Aorta (tissue), 5 donors: ENCODE data around the gene PIK3R1. TPM values are rescaled to one million over a fixed set of nuclear protein-coding genes. Genes with fewer than 3 reads are reported as not detected.

Experiments
- ATAC-seq: fragments of 200-7000 bp; cut with Tn5 transposase; one replicate; pipeline ENCODE4 v1.9.1; 2022; ENCODE audit warnings: moderate library complexity; ENCODE audit not compliant: low FRiP score
- DNase-seq, 2 donors: peaks; one replicate each; pipeline ENCODE4 v3.0.0-alpha.2; 2020
- H3K27ac ChIP-seq, 2 donors: one replicate each; pipeline ENCODE4 v1.5.1; 2013; ENCODE audit warnings: low read length in 2 of 2, mild to moderate bottlenecking in 2 of 2, moderate library complexity in 2 of 2, control low read depth in 1 of 2, inconsistent platforms in 1 of 2, low read depth in 1 of 2
- H3K27me3 ChIP-seq, 2 donors: one replicate each; pipeline ENCODE4 v1.6.1; 2013; ENCODE audit warnings: control low read depth in 1 of 2, low read length in 1 of 2, mild to moderate bottlenecking in 1 of 2, moderate library complexity in 1 of 2; ENCODE audit not compliant: insufficient read depth in 2 of 2, control insufficient read depth in 1 of 2
- H3K36me3 ChIP-seq, 2 donors: one replicate each; pipeline ENCODE4 v1.6.1; 2013; ENCODE audit warnings: control low read depth in 1 of 2, low read length in 1 of 2, mild to moderate bottlenecking in 1 of 2; ENCODE audit not compliant: insufficient read depth in 2 of 2, control insufficient read depth in 1 of 2
- H3K4me1 ChIP-seq, 2 donors: one replicate each; pipeline ENCODE4 v1.6.1; 2013; ENCODE audit warnings: low read length in 2 of 2, control low read depth in 1 of 2, mild to moderate bottlenecking in 1 of 2, moderate library complexity in 1 of 2; ENCODE audit not compliant: insufficient read depth in 2 of 2, control insufficient read depth in 1 of 2
- H3K4me3 ChIP-seq, 2 donors: one replicate each; pipeline ENCODE4 v1.5.1; 2013; ENCODE audit warnings: low read length in 2 of 2, control low read depth in 1 of 2, mild to moderate bottlenecking in 1 of 2
- H3K9me3 ChIP-seq: one replicate; pipeline ENCODE4 v1.6.1; 2013; ENCODE audit warnings: mild to moderate bottlenecking, low read length; ENCODE audit not compliant: control insufficient read depth
- WGBS, 2 donors: extraction: QIAGEN DNeasy Blood & Tissue Kit; methylation state at CpG; one replicate each; pipeline ENCODE4 v1.1.7; 2013; 5-methylcytosine and 5-hydroxymethylcytosine counted together
- intact Hi-C, 2 donors: fragments of 100-400 bp; cut with DNase I; formaldehyde crosslinking; loops; one replicate each; pipeline versions ENCODE4 v1.14.2 to v1.15.0; 2022
- polyA plus RNA-seq, 2 donors: library from polyadenylated mRNA; stranded (reverse); fragments of 200-250 nt; gene quantifications; one replicate each; pipeline ENCODE4 v1.2.3, GENCODE V29; 2013
- total RNA-seq, 2 donors: library from RNA; stranded (reverse); fragmentation: NEBNext Ultra II Directional; extraction: Animal tissue kit (Norgen Biotek cat#: 25700); gene quantifications; one replicate each; pipeline ENCODE4 v1.2.1, GENCODE V29; 2021
- donor health status: healthy with polysubstance abuse.
- donor health status: Bipolar disorder and iron deficiency.
- donor health status: DM: no; HTN: no; CAD: no.
- donor health status: DM: no; HTN: no; CAD: no.
- donor health status: DM: yes; HTN: yes; CAD: no.

The PIK3R1 gene
- total and polyA plus RNA-seq, 4 donors, result 12.3 to 132 (median 43.3) TPM

DNA sequence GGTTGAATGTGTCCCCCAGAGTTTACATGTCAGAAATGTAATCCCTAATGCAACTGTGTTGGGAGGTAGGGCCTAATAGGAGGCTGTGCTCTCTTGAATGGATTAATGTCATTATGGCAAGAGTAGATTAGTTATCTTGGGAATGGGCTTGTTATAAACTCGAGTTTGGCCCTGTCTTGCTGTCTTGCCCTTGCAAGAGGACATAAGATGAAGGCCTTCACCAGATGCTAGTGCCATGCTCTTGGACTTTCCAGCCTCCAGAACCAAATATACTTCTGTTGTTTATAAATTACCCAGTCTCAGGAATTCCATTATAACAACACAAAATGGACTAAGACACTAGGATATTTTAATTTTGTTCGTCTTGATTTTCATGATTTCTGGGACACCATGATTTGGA is 5.4 kb downstream of the PIK3R1 start:
- H3K4me3 ChIP-seq, result no peak overlapping the region
- H3K4me1 ChIP-seq, result peaks cover 1 to 21% of the 10 kb centered on the region in 2 donors
- no peaks in the 10 kb centered on the region for H3K27me3 ChIP-seq
- intact Hi-C loops, result no loop called here
- DNase-seq (no peak), ATAC-seq (no peak)
- WGBS, 2 donors, result 93 to 95% methylated on average over 2 of the region's 2 CpGs
- H3K27ac ChIP-seq, result no peak overlapping the region
- peaks cover 0 to 2% of the 10 kb centered on the region in 2 donors for H3K36me3 ChIP-seq
- H3K9me3 ChIP-seq, result no peaks in the 10 kb centered on the region

DNA sequence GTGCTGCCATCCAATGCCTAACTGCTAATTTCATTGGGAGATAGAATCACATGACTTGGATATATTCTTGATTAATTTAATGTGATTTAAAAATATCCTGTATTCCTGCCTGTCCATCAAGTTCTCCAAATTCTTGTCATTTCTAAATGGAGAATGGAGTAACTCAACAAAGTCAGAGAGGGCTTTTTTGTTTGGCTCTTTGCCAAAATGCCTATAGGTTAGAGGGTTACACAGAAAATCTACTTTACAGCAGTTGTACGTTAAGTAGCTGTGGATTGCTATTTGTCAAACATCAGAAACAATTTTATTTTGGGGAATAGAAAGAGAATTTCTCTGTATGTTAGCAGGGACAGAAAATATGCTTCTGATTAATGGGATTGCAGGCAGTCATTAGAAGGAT is 5.9 kb downstream of the PIK3R1 start:
- intact Hi-C loops, result no loop called here
- Histone ChIP-seq H3K27ac (no peak overlapping the region), H3K9me3 (no peaks in the 10 kb centered on the region), H3K27me3 (no peaks in the 10 kb centered on the region), H3K36me3 (peaks cover 0 to 2% of the 10 kb centered on the region in 2 donors), H3K4me3 (no peak overlapping the region), H3K4me1 (peaks cover 1 to 21% of the 10 kb centered on the region in 2 donors)
- DNase-seq, result no peak
- 83 to 87% methylated on average over 1 of the region's 1 CpG for WGBS, 2 donors
- ATAC-seq, result no peak

DNA sequence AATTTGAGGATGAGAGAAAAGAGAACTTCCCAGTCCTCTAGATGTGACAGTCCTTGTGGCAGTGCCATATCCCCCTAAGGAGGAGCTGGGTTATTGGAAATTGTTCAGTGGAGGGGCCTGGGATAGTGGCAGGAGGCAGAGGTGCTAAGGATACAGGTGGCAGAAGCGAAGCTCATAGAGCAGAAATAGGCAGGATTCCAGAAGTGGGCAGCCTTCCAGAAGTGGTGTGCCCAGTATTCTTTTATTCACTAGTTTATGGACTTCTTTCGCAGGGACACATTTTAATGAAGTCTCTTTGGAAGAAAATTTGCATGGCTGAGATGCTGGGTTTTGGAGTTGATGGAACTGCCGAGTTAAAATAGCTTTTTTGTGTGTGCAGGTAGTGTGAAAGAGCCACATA is 6.8 kb downstream of the PIK3R1 start:
- H3K4me3 ChIP-seq, result no peak overlapping the region
- intact Hi-C loops, result no loop called here
- 75 to 82% methylated on average over 3 of the region's 3 CpGs for WGBS, 2 donors
- peaks cover 2% of the 10 kb centered on the region in 2 donors for H3K36me3 ChIP-seq
- DNase-seq (no peak), ATAC-seq (no peak)
- no peaks in the 10 kb centered on the region for H3K9me3 ChIP-seq
- H3K27me3 ChIP-seq, result no peaks in the 10 kb centered on the region
- peaks cover 1 to 21% of the 10 kb centered on the region in 2 donors for H3K4me1 ChIP-seq
- no peak overlapping the region for H3K27ac ChIP-seq

DNA sequence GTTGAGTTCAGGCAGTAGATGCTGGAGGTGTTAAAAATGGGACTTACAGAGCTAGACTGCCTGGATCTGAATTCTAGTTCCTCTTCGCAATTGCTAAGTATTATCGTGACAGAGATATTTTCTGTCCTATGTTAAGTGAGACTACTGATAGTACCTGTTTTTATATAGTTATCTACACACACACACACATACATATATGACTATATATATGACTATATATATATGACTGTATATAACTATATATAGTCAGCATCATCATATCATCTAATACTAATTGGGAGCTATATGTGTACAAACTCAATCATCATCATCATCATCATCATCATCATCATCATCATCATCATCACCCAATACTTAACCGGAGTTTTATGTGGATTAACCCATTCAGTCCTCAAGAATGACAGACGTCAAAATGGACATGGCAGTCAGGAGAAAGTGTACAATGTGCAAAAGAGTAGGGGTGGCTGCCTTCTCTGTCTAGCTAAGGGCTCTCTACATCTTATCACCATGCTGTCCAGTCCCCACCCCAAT is 7.3 kb downstream of the PIK3R1 start:
- Histone ChIP-seq H3K27me3 (no peaks in the 10 kb centered on the region), H3K4me3 (no peak overlapping the region), H3K9me3 (no peaks in the 10 kb centered on the region), H3K4me1 (peaks cover 1 to 21% of the 10 kb centered on the region in 2 donors), H3K36me3 (peaks cover 2% of the 10 kb centered on the region in 2 donors), H3K27ac (no peak overlapping the region)
- 88 to 93% methylated on average over 4 of the region's 4 CpGs for WGBS, 2 donors
- no peak for ATAC-seq
- no peak for DNase-seq
- intact Hi-C loops, result no loop called here

DNA sequence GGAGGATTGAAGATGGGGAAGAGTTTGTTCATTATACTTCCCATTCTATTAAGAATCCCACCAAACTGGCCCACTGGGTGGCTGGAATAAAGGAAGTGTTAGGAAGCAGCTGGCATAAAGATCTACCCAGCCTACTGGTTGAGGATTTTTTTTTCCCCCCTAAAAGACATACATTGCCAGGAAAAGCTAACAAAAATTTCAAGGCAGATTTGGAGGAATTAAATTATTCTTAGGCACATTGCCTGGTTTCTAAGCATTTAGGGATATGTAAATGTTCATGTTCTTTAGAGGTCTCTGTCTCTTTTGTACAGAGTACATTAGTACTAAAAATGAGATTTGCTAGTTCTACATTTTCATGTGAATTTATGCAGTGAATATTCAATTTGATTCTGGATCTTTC is 8.3 kb downstream of the PIK3R1 start:
- Histone ChIP-seq H3K4me3 (no peak overlapping the region), H3K4me1 (peaks cover 0 to 21% of the 10 kb centered on the region in 2 donors), H3K9me3 (no peaks in the 10 kb centered on the region), H3K27me3 (no peaks in the 10 kb centered on the region), H3K36me3 (peaks cover 2% of the 10 kb centered on the region in 2 donors), H3K27ac (no peak overlapping the region)
- ATAC-seq (no peak), DNase-seq (no peak)
- intact Hi-C loops, result no loop called here

DNA sequence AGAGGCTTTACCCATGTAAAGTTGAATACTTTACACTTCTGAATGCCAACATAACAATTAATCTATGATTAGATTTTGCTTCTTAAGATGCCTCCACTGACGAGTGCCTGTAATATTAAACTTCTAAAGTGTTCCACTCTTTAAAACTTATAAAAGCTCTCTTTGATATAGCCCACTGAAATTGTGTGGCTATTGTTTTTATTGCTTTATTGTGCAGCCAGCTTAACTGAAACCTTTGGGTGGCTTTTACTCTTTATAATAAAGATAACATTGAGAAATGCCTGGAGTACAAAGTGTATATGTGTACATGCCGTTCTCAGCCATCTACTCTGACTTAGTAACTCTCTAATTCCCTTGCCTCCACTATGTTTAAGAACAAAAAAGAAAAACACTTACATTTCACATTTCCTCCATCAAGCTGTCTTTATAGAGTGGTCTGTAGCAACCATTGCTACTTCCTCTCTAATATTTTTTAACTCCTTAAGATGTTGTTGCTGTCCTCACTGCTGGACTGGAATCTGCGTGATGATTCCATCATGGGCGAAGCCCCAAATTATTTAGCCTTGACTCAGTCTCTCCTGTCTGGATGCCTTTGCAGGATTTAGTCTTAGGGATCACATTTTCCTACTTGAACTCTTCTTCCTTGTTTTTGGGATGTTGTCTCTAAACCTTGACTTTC is 9.1 kb downstream of the PIK3R1 start:
- DNase-seq, result no peak
- Histone ChIP-seq H3K36me3 (peaks cover 2% of the 10 kb centered on the region in 2 donors), H3K4me3 (no peak overlapping the region), H3K27ac (no peak overlapping the region), H3K4me1 (peaks cover 0 to 21% of the 10 kb centered on the region in 2 donors), H3K27me3 (no peaks in the 10 kb centered on the region), H3K9me3 (no peaks in the 10 kb centered on the region)
- 57% methylated on average over 4 of the region's 4 CpGs for WGBS, 2 donors
- intact Hi-C loops, result no loop called here
- ATAC-seq, result no peak

DNA sequence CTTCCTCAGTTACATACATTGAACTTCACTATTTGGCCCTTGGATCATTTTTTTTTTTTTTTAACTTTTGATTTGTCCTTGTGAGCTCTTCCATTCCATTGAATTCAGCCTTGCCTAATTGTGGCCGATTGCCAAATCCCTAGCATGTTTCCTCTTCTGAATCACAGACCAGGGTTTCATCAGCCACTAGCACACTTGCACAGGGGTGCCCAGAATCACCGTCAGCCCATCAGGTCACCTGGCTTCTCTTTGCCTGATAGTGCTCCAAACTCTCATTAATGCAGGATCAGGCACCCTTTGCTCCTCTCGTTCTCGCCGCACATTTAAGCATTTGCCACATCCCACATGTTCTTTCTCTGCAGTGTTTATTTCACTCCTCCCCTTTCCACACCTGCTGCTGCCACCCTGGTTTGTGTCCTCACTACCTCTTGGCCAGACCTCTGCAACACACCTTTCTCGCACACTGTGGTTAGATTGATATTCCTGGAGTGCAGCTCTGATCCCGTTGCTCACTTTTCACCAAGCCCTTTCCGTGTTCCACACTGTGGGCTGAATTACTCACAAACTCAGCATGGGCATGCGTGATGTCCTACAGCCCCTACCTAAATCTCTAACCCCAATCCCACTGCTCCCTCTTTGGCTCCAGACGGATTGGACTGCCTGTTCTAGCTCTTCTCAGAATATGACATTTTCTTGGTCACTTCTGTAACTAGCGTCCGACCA is 9.8 kb downstream of the PIK3R1 start:
- Histone ChIP-seq H3K27ac (no peak overlapping the region), H3K4me1 (peaks cover 2 to 25% of the 10 kb centered on the region in 2 donors), H3K27me3 (no peaks in the 10 kb centered on the region), H3K9me3 (no peaks in the 10 kb centered on the region), H3K36me3 (peaks cover 2% of the 10 kb centered on the region in 2 donors), H3K4me3 (no peak overlapping the region)
- intact Hi-C loops, result no loop called here
- peak; percentile 63 to 73 for DNase-seq
- WGBS, 2 donors, result 76 to 83% methylated on average over 12 of the region's 12 CpGs
- ATAC-seq, result no peak

DNA sequence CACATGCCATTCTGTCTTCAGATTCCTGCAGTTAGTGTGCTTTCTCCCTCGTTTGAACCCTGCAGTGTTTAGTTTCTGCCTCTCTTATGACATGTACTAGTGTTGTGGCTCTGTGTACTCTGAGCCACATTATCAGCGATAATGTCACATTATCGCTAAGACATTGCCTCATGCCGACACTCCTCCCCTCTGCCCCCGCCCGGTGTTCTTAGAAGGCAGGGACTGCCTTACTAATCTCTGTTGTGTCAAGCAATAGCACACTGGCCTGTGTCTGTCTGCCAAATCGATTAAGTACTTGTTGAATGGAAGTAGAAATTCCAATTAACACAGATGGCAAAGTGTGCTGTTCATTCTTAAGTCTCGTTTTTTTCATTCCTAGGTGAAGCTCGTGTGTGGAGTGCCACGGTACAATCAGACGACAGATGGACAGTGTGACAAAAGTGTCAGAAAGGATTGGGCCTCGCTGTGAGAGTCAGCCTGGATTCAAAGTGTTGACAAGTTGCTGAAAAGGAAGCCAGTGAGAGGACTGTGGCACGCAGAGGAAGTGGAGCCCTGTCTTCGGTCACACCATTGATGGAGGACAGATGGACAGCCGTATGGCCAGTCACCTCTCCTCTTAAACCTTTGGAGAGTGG is 10.5 kb downstream of the PIK3R1 start:
- Histone ChIP-seq H3K27ac (no peak overlapping the region), H3K27me3 (no peaks in the 10 kb centered on the region), H3K36me3 (peaks cover under 1 to 4% of the 10 kb centered on the region in 2 donors), H3K9me3 (no peaks in the 10 kb centered on the region), H3K4me3 (no peak overlapping the region), H3K4me1 (peaks cover 2 to 23% of the 10 kb centered on the region in 2 donors)
- intact Hi-C loops, result no loop called here
- DNase-seq (no peak), ATAC-seq (no peak)
- 81 to 90% methylated on average over 15 of the region's 15 CpGs for WGBS, 2 donors
